ENCODE results near the gene HDLBP.

Gene HDLBP

GRCh38 chr2:241219856-241220356, 95.6 kb downstream of the HDLBP start:
- no peaks in the 10 kb centered on the region for H3K9me3 ChIP-seq (ENCODE audit: insufficient read depth, low read length)
- TF ChIP-seq EZH2phosphoT487 (conservative IDR thresholded peaks at IDR 0.05; ENCODE audit: low read length) (no peak), CTCF (IDR thresholded peaks at IDR 0.05; ENCODE audit: insufficient read depth, low read length, poor library complexity, severe bottlenecking) (no peak)

GRCh38 chr2:241219030-241219382, 96.5 kb downstream of the HDLBP start:
- Histone ChIP-seq H3K9ac (ENCODE audit: low read length) (no peak overlapping the region), H3K79me2 (ENCODE audit: insufficient read depth, low read length) (no peaks in the 10 kb centered on the region), H3K9me2 (replicated peaks; ENCODE audit: insufficient read depth, low read length) (no peaks in the 10 kb centered on the region), H3F3A (ENCODE audit: insufficient read depth) (0 out of 2 replicates have a peak, but pooled peaks cover 3% of the 10 kb centered on the region), H3K9me3 (ENCODE audit: insufficient read depth, low read length) (no peaks in the 10 kb centered on the region), H3K27ac (ENCODE audit: low read depth, low read length) (no peak overlapping the region), H3K36me3 (ENCODE audit: low read length) (no peaks in the 10 kb centered on the region), H2AFZ (ENCODE audit: low read depth, low read length, severe bottlenecking) (no peak overlapping the region), H3K4me3 (ENCODE audit: insufficient read depth, low read length, poor library complexity, severe bottlenecking) (no peak overlapping the region), H3K4me2 (ENCODE audit: low read depth, low read length, poor library complexity, severe bottlenecking) (peak overlapping the region; percentile 50), H3K27me3 (ENCODE audit: low read length) (no peaks in the 10 kb centered on the region), H4K20me1 (ENCODE audit: low read depth, low read length) (no peaks in the 10 kb centered on the region)
- TF ChIP-seq CTCF (IDR thresholded peaks at IDR 0.05; ENCODE audit: insufficient read depth, low read length, poor library complexity, severe bottlenecking) (peak; percentile 8), EZH2phosphoT487 (conservative IDR thresholded peaks at IDR 0.05; ENCODE audit: low read length) (no peak)

More at GRCh38 chr2:241219856-241220356, 95.6 kb downstream of the HDLBP start:
- H3K79me2 ChIP-seq (ENCODE audit: insufficient read depth, low read length), result no peaks in the 10 kb centered on the region
- H3K9me2 ChIP-seq (replicated peaks; ENCODE audit: insufficient read depth, low read length), result no peaks in the 10 kb centered on the region
- no peak overlapping the region for H3K27ac ChIP-seq (ENCODE audit: low read depth, low read length)
- no peak overlapping the region for H3K4me2 ChIP-seq (ENCODE audit: low read depth, low read length, poor library complexity, severe bottlenecking)
- no peak overlapping the region for H3K4me3 ChIP-seq (ENCODE audit: insufficient read depth, low read length, poor library complexity, severe bottlenecking)
- no peaks in the 10 kb centered on the region for H4K20me1 ChIP-seq (ENCODE audit: low read depth, low read length)
- H3K36me3 ChIP-seq (ENCODE audit: low read length), result no peaks in the 10 kb centered on the region
- H3K27me3 ChIP-seq (ENCODE audit: low read length), result no peaks in the 10 kb centered on the region
- no peak overlapping the region for H3K9ac ChIP-seq (ENCODE audit: low read length)
- H2AFZ ChIP-seq (ENCODE audit: low read depth, low read length, severe bottlenecking), result no peak overlapping the region
- H3F3A ChIP-seq (ENCODE audit: insufficient read depth), result 0 out of 2 replicates have a peak, but pooled peaks cover 3% of the 10 kb centered on the region

- no peak overlapping the region for H3K27ac ChIP-seq (ENCODE audit: low read depth, low read length)
- peak overlapping the region; percentile 50 for H3K4me2 ChIP-seq (ENCODE audit: low read depth, low read length, poor library complexity, severe bottlenecking)
- H3K79me2 ChIP-seq (ENCODE audit: insufficient read depth, low read length), result no peaks in the 10 kb centered on the region
- H4K20me1 ChIP-seq (ENCODE audit: low read depth, low read length), result no peaks in the 10 kb centered on the region
- peak; percentile 41 for TF ChIP-seq CTCF (IDR thresholded peaks at IDR 0.05; ENCODE audit: insufficient read depth, low read length, poor library complexity, severe bottlenecking)
- no peak for TF ChIP-seq EZH2phosphoT487 (conservative IDR thresholded peaks at IDR 0.05; ENCODE audit: low read length)
- H3K36me3 ChIP-seq (ENCODE audit: low read length), result no peaks in the 10 kb centered on the region
- no peaks in the 10 kb centered on the region for H3K9me2 ChIP-seq (replicated peaks; ENCODE audit: insufficient read depth, low read length)
- H3F3A ChIP-seq (ENCODE audit: insufficient read depth), result 0 out of 2 replicates have a peak, but pooled peaks cover 3% of the 10 kb centered on the region
- no peaks in the 10 kb centered on the region for H3K27me3 ChIP-seq (ENCODE audit: low read length)
- H2AFZ ChIP-seq (ENCODE audit: low read depth, low read length, severe bottlenecking), result no peak overlapping the region
- H3K4me3 ChIP-seq (ENCODE audit: insufficient read depth, low read length, poor library complexity, severe bottlenecking), result no peak overlapping the region
- no peak overlapping the region for H3K9ac ChIP-seq (ENCODE audit: low read length)
- no peaks in the 10 kb centered on the region for H3K9me3 ChIP-seq (ENCODE audit: insufficient read depth, low read length)
Observed at GRCh38 chr2:241218131-241219029, 97.1 kb downstream of the HDLBP start.

Measured in SU-DHL-6 (cell line).